ENCODE results near the gene DAPK3.

DAPK3 gene

GRCh38 chr19:3978145-3978544 is 7.2 kb upstream of the DAPK3 start:
- no peaks in the 10 kb centered on the region for H3K9me3 ChIP-seq (ENCODE audit: control insufficient read depth, insufficient read depth, low read depth, low read length)
- H3K27ac ChIP-seq (ENCODE audit: extremely low read depth, low read depth, low read length), result 0 out of 2 replicates have a peak overlapping the region, but pooled peaks have one; percentile 52
- ChIA-PET CTCF (no interaction called here), POLR2A (interaction anchor here (8.3 kb wide), 1 partner anchor 7 kb away, joined by 258 read pairs; the partner anchor contains the start of gene DAPK3)
- no peak overlapping the region for H3K4me3 ChIP-seq (ENCODE audit: low read depth, low read length)
- TF ChIP-seq ZNF311 (tag by site-specific recombination; IDR thresholded peaks at IDR 0.05; ENCODE audit: borderline replicate concordance) (no peak), ZNF600 (tag by site-specific recombination; IDR thresholded peaks at IDR 0.05) (peak; percentile 36; the same call in 1 of the 2 replicates)
- no peaks in the 10 kb centered on the region for H3K4me1 ChIP-seq (ENCODE audit: control insufficient read depth, insufficient read depth, low read length)
- H3K36me3 ChIP-seq (ENCODE audit: control insufficient read depth in 2 of 2, insufficient read depth in 1 of 2, low read length in 2 of 2), result peaks cover 31 to 80% of the 10 kb centered on the region in 2 experiments

GRCh38 chr19:3977242-3978143 is 6.6 kb upstream of the DAPK3 start:
- Histone ChIP-seq H3K4me3 (ENCODE audit: low read depth, low read length) (no peak overlapping the region), H3K9me3 (ENCODE audit: control insufficient read depth, insufficient read depth, low read depth, low read length) (no peaks in the 10 kb centered on the region), H3K4me1 (ENCODE audit: control insufficient read depth, insufficient read depth, low read length) (no peaks in the 10 kb centered on the region), H3K36me3 (ENCODE audit: control insufficient read depth in 2 of 2, insufficient read depth in 1 of 2, low read length in 2 of 2) (peaks cover 31 to 74% of the 10 kb centered on the region in 2 experiments), H3K27ac (ENCODE audit: extremely low read depth, low read depth, low read length) (peak overlapping the region; percentile 52; the same call in 1 of the 2 replicates)
- POLR2A ChIA-PET, result interaction anchor here (1.0 to 2.8 kb wide), 3 partner anchors 8 to 215 kb away, joined by 3 to 24 read pairs (median 4); partner anchors contain the start of genes EEF2 and MRPL54
- CTCF ChIA-PET, result interaction anchor here (0.5 kb wide), 1 partner anchor 32 kb away, joined by 3 read pairs; no protein-coding TSS in a partner anchor
- TF ChIP-seq ZNF341 (tag by site-specific recombination; IDR thresholded peaks at IDR 0.05; ENCODE audit: low read depth), result no peak
- no peak for TF ChIP-seq ZBTB7A (tag by site-specific recombination; IDR thresholded peaks at IDR 0.05; ENCODE audit: low read depth)
- peak; percentile 66; the same call in 1 of the 2 replicates for TF ChIP-seq KLF8 (tag by site-specific recombination; IDR thresholded peaks at IDR 0.05)
- no peak for TF ChIP-seq ZNF707 (tag by site-specific recombination; IDR thresholded peaks at IDR 0.05)
- no peak for TF ChIP-seq GLIS1 (tag by site-specific recombination; IDR thresholded peaks at IDR 0.05)
- no peak for TF ChIP-seq SCRT1 (tag by site-specific recombination; IDR thresholded peaks at IDR 0.05; ENCODE audit: borderline replicate concordance)
- TF ChIP-seq ZNF174 (tag by site-specific recombination; IDR thresholded peaks at IDR 0.05), result no peak
- peak; percentile 8; the same call in 1 of the 2 replicates for TF ChIP-seq BCL11B (tag by site-specific recombination; IDR thresholded peaks at IDR 0.05; ENCODE audit: low read depth)
- peak; percentile 5; the same call in 1 of the 2 replicates for TF ChIP-seq BCL11A (tag by site-specific recombination; IDR thresholded peaks at IDR 0.05; ENCODE audit: low read depth)
- TF ChIP-seq ZNF274 (IDR thresholded peaks at IDR 0.05; ENCODE audit: low read length), result no peak
- TF ChIP-seq ZNF274 (tag by site-specific recombination; IDR thresholded peaks at IDR 0.05; ENCODE audit: borderline replicate concordance), result no peak
- no peak for TF ChIP-seq ZNF785 (tag by site-specific recombination; IDR thresholded peaks at IDR 0.05)
- TF ChIP-seq ZNF76 (tag by site-specific recombination; IDR thresholded peaks at IDR 0.05; ENCODE audit: borderline replicate concordance, low read depth), result no peak
- TF ChIP-seq ZNF391 (tag by site-specific recombination; IDR thresholded peaks at IDR 0.05; ENCODE audit: borderline replicate concordance, low read depth), result no peak
- no peak; the same call in 1 of the 2 replicates for TF ChIP-seq ZNF394 (tag by site-specific recombination; IDR thresholded peaks at IDR 0.05; ENCODE audit: borderline replicate concordance)
- 0 out of 2 replicates have a peak, but pooled peaks have one; percentile 12 for TF ChIP-seq KLF1 (tag by site-specific recombination; IDR thresholded peaks at IDR 0.05)
- TF ChIP-seq KLF17 (tag by site-specific recombination; IDR thresholded peaks at IDR 0.05), result peak; percentile 6; the same call in 1 of the 2 replicates
- no peak for TF ChIP-seq KLF9 (tag by site-specific recombination; IDR thresholded peaks at IDR 0.05; ENCODE audit: low read depth)
- no peak for TF ChIP-seq YY1 (tag by site-specific recombination; IDR thresholded peaks at IDR 0.05)
- TF ChIP-seq SP3 (tag by site-specific recombination; IDR thresholded peaks at IDR 0.05), result no peak
- TF ChIP-seq EGR2 (tag by site-specific recombination; IDR thresholded peaks at IDR 0.05; ENCODE audit: low read depth), result no peak
- TF ChIP-seq CTCF (tag by site-specific recombination; IDR thresholded peaks at IDR 0.05), result peak; percentile 51; the same call in 1 of the 2 replicates
- TF ChIP-seq ZNF704 (tag by site-specific recombination; IDR thresholded peaks at IDR 0.05), result no peak
- TF ChIP-seq SP7 (tag by site-specific recombination; IDR thresholded peaks at IDR 0.05), result 0 out of 2 replicates have a peak, but pooled peaks have one; percentile 15
- TF ChIP-seq ZBTB8A (tag by site-specific recombination; IDR thresholded peaks at IDR 0.05), result peak; percentile 42; the same call in 1 of the 2 replicates
- no peak for TF ChIP-seq ZSCAN16 (tag by site-specific recombination; IDR thresholded peaks at IDR 0.05)
